Panc1 (cell line): ENCODE measurements around the gene BCAM. TPM values are rescaled to one million over a fixed set of nuclear protein-coding genes. Genes with fewer than 3 reads are reported as not detected.

Experiments used
- ATAC-seq: fragments of 200-7000 bp; cut with Tn5 transposase; 2 replicates; pipeline ENCODE4 v1.9.1; 2020; ENCODE audit warnings: mild to moderate bottlenecking, moderate library complexity
- BruUV-seq: library from RNA; stranded (reverse); fragments of 400-500 nt; replicated peaks from 2 replicates; lab custom pipeline; 2021; lab: Mats Ljungman, UMichigan
- CTCF ChIA-PET: fragments of 300-600 bp; sonication (Branson Sonifier 250); formaldehyde crosslinking; loops from one replicate; lab custom pipeline; 2022; ENCODE audit warnings: antibody characterized with exemption; lab: Charles Lee
- POLR2A ChIA-PET: fragments of 300-600 bp; sonication (Branson Sonifier 250); formaldehyde crosslinking; loops from one replicate; lab custom pipeline; 2022; ENCODE audit warnings: antibody characterized with exemption; lab: Charles Lee
- DNase-seq: peaks from one replicate; pipeline ENCODE4 v3.0.0-alpha.2; 2010; ENCODE audit warnings: low read depth, low spot score
- H3K27ac ChIP-seq: 2 replicates; pipeline ENCODE4 v1.5.1; 2011; ENCODE audit warnings: mild to moderate bottlenecking, low read length, inconsistent platforms
- H3K27me3 ChIP-seq: fragments of 200-500 bp; sonication (Bioruptor generic); 2 replicates; pipeline ENCODE4 v1.6.0; 2014; ENCODE audit warnings: low read length, inconsistent platforms; ENCODE audit not compliant: control insufficient read depth, insufficient read depth
- H3K36me3 ChIP-seq: fragments of 200-500 bp; sonication (Bioruptor generic); 2 replicates; pipeline ENCODE4 v1.5.1; 2014; ENCODE audit warnings: inconsistent platforms, mild to moderate bottlenecking, low read length, moderate library complexity; ENCODE audit not compliant: control insufficient read depth, insufficient read depth
- H3K4me1 ChIP-seq: 2 replicates; pipeline ENCODE4 v1.5.1; 2011; ENCODE audit warnings: inconsistent platforms, mild to moderate bottlenecking, low read length, moderate library complexity; ENCODE audit not compliant: control insufficient read depth, insufficient read depth
- H3K4me3 ChIP-seq, 2 experiments: 2 replicates each; pipeline ENCODE4 v1.5.1; 2011 to 2012; ENCODE audit warnings: low read depth in 2 of 2, low read length in 2 of 2, mild to moderate bottlenecking in 2 of 2, inconsistent platforms in 1 of 2, moderate library complexity in 1 of 2
- H3K9me3 ChIP-seq: fragments of 200-500 bp; sonication (Bioruptor generic); 2 replicates; pipeline ENCODE4 v1.5.1; 2014; ENCODE audit warnings: low read depth, mild to moderate bottlenecking, inconsistent platforms, low read length, moderate library complexity; ENCODE audit not compliant: control insufficient read depth, insufficient read depth
- POLR2AphosphoS5 ChIP-seq: IDR thresholded peaks from 2 replicates; pipeline ENCODE4 v1.6.1; 2012; ENCODE audit warnings: mild to moderate bottlenecking, low read depth, low read length, moderate library complexity
- SIN3A ChIP-seq: IDR thresholded peaks from 2 replicates; pipeline ENCODE4 v1.6.1; 2012; ENCODE audit warnings: low read depth, mild to moderate bottlenecking, low read length, moderate library complexity, borderline replicate concordance; ENCODE audit not compliant: insufficient read depth
- TCF7L2 ChIP-seq: IDR thresholded peaks from 2 replicates; pipeline ENCODE4 v1.6.1; 2011; ENCODE audit warnings: mild to moderate bottlenecking, low read depth, low read length, inconsistent platforms
- in situ Hi-C: cut with HindIII; loops from 2 replicates; pipeline ENCODE4 v1.10.0; 2016; ENCODE audit warnings: low sequenced_read_pairs, low pct_unique_long_range_greater_than_20kb
- intact Hi-C: fragments of 100-400 bp; cut with micrococcal nuclease; formaldehyde crosslinking; loops from one replicate; pipeline ENCODE4 v1.10.0; 2022; ENCODE audit not compliant: unreplicated experiment
- total RNA-seq: library from RNA; stranded (reverse); gene quantifications from one replicate; pipeline ENCODE4 v1.2.1, GENCODE V29; 2021; ENCODE audit not compliant: unreplicated experiment
- TF ChIP-seq, protein P1 (sequence below): fragments of 450-650 bp; IDR thresholded peaks from 2 replicates; pipeline ENCODE4 v1.5.1; 2017; ENCODE audit warnings: mild to moderate bottlenecking
- TF ChIP-seq, protein P2 (sequence below), 2 experiments: IDR thresholded peaks; 2 replicates each; pipeline ENCODE4 v1.6.1; 2011 to 2012; ENCODE audit warnings: low read depth in 2 of 2, control low read depth in 1 of 2, low read length in 1 of 2, mild to moderate bottlenecking in 1 of 2, moderate library complexity in 1 of 2; ENCODE audit not compliant: insufficient read depth in 1 of 2

Gene BCAM
- total RNA-seq, 1 experiment from 2014 or later, result 21.5 TPM

DNA sequence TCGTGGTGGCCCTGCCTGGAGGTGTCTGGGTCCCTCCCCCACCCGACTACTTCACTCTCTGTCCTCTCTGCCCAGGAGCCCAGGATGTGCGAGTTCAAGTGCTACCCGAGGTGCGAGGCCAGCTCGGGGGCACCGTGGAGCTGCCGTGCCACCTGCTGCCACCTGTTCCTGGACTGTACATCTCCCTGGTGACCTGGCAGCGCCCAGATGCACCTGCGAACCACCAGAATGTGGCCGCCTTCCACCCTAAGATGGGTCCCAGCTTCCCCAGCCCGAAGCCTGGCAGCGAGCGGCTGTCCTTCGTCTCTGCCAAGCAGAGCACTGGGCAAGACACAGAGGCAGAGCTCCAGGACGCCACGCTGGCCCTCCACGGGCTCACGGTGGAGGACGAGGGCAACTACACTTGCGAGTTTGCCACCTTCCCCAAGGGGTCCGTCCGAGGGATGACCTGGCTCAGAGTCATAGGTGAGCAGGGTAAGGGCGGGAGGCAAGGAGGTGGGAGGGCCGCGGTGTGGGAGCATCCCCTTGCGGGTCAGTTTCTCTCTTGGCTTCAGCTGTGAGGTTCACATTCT is 56.4 kb downstream of the BCAM start (continued):
- TF ChIP-seq, protein P1, sequence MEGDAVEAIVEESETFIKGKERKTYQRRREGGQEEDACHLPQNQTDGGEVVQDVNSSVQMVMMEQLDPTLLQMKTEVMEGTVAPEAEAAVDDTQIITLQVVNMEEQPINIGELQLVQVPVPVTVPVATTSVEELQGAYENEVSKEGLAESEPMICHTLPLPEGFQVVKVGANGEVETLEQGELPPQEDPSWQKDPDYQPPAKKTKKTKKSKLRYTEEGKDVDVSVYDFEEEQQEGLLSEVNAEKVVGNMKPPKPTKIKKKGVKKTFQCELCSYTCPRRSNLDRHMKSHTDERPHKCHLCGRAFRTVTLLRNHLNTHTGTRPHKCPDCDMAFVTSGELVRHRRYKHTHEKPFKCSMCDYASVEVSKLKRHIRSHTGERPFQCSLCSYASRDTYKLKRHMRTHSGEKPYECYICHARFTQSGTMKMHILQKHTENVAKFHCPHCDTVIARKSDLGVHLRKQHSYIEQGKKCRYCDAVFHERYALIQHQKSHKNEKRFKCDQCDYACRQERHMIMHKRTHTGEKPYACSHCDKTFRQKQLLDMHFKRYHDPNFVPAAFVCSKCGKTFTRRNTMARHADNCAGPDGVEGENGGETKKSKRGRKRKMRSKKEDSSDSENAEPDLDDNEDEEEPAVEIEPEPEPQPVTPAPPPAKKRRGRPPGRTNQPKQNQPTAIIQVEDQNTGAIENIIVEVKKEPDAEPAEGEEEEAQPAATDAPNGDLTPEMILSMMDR, result no peak

DNA sequence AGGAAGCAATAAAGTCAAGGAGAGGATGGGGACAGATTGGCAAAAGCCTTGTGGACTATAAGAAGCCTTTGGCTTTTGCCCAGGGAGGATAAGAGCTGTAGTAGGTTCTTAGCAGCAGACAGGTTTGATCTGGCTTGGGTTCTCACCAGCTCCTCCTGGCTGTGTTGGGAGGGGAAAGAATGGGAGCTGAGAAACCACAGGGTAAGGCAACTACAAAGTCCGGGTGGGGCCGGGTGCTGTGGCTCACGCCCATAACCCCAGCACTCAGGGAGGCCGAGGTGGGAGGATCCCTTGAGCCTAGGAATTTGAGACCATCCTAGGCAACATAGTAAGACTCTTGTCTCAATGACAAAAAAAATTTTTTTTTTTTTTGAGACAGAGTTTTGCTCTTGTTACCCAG is 57.8 kb downstream of the BCAM start:
- intact Hi-C loops, result no loop called here
- no TSS peak for BruUV-seq
- ChIA-PET CTCF (no interaction called here), POLR2A (no interaction called here)
- H3K27ac ChIP-seq, result no peak overlapping the region
- no peaks in the 10 kb centered on the region for H3K9me3 ChIP-seq
- TF ChIP-seq, protein P1, result no peak
- TF ChIP-seq, protein P2, sequence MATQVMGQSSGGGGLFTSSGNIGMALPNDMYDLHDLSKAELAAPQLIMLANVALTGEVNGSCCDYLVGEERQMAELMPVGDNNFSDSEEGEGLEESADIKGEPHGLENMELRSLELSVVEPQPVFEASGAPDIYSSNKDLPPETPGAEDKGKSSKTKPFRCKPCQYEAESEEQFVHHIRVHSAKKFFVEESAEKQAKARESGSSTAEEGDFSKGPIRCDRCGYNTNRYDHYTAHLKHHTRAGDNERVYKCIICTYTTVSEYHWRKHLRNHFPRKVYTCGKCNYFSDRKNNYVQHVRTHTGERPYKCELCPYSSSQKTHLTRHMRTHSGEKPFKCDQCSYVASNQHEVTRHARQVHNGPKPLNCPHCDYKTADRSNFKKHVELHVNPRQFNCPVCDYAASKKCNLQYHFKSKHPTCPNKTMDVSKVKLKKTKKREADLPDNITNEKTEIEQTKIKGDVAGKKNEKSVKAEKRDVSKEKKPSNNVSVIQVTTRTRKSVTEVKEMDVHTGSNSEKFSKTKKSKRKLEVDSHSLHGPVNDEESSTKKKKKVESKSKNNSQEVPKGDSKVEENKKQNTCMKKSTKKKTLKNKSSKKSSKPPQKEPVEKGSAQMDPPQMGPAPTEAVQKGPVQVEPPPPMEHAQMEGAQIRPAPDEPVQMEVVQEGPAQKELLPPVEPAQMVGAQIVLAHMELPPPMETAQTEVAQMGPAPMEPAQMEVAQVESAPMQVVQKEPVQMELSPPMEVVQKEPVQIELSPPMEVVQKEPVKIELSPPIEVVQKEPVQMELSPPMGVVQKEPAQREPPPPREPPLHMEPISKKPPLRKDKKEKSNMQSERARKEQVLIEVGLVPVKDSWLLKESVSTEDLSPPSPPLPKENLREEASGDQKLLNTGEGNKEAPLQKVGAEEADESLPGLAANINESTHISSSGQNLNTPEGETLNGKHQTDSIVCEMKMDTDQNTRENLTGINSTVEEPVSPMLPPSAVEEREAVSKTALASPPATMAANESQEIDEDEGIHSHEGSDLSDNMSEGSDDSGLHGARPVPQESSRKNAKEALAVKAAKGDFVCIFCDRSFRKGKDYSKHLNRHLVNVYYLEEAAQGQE (IDR thresholded peaks at IDR 0.05; ENCODE audit: insufficient read depth in 1 of 2, low read depth in 2 of 2, low read length in 1 of 2), result no peak
- no peak for TF ChIP-seq SIN3A
- no peak for TF ChIP-seq POLR2AphosphoS5
- TF ChIP-seq TCF7L2, result no peak
- H3K27me3 ChIP-seq, result no peaks in the 10 kb centered on the region
- peaks cover 2% of the 10 kb centered on the region; the same call in 1 of the 2 replicates for H3K36me3 ChIP-seq
- in situ Hi-C loops, result no loop called here
- ATAC-seq, result no peak
- H3K4me1 ChIP-seq, result no peaks in the 10 kb centered on the region
- H3K4me3 ChIP-seq, result no peak overlapping the region
- no peak for DNase-seq

DNA sequence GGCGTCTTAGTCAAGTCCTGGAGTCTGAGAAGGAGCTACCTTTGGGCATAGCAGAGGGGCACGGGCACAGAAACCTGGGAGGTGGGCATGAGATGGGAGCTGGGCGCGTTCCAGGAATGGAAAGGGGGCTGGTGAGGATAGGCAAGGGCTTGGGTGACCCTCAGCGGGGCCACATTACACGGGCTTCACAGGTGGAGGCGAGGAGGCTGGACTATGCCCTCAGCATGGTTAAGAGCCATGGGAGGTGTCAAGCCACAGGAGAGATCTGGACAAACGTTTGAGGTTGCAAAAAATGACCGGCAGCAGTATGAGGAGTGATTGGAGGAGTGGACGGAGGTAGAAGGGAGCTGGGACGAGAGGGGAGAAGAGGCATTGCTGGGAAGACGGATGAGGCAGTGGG is 58.7 kb downstream of the BCAM start:
- ATAC-seq (no peak), DNase-seq (no peak)
- in situ Hi-C loops (no loop called here), intact Hi-C loops (no loop called here)
- CTCF ChIA-PET, result no interaction called here
- TF ChIP-seq SIN3A, result no peak
- Histone ChIP-seq H3K36me3 (peaks cover 2% of the 10 kb centered on the region; the same call in 1 of the 2 replicates), H3K4me1 (no peaks in the 10 kb centered on the region), H3K27ac (no peak overlapping the region), H3K4me3 (no peak overlapping the region), H3K9me3 (no peaks in the 10 kb centered on the region), H3K27me3 (no peaks in the 10 kb centered on the region)
- POLR2A ChIA-PET, result no interaction called here
- no TSS peak for BruUV-seq
